Measurements from ENCODE around the gene ATF7IP2. TPM values are rescaled to one million over a fixed set of nuclear protein-coding genes. Genes with fewer than 3 reads are reported as not detected.
A peak's percentile ranks its signal among the peaks of the same experiment; 100 is the strongest.

ATF7IP2 gene
- total and polyA plus RNA-seq, 2 of the 13 experiments (the other 11 are each of a cell fraction or from before 2014, with no cell fraction given) = 117 to 217 TPM

DNA sequence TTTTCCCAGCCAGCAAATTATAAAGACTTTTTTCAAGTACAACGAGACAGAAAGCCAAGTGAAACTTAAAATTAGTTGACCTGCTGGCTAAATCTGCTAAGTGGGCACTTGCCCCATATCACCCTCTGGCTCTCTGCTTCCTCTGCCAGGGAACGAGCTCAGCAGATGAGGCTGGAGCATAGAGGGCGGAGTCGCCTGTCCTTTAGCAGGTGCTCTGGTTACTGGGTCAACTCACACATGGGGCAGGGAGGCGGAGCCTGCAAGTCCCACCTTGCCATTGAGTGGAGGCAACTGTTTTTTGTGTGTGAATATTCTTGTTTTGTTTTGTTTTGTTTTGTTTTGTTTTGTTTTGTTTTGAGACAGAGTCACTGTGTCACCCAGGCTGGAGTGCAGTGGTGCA, 132.0 kb downstream of the ATF7IP2 start (continued):
- TF ChIP-seq, protein P1, sequence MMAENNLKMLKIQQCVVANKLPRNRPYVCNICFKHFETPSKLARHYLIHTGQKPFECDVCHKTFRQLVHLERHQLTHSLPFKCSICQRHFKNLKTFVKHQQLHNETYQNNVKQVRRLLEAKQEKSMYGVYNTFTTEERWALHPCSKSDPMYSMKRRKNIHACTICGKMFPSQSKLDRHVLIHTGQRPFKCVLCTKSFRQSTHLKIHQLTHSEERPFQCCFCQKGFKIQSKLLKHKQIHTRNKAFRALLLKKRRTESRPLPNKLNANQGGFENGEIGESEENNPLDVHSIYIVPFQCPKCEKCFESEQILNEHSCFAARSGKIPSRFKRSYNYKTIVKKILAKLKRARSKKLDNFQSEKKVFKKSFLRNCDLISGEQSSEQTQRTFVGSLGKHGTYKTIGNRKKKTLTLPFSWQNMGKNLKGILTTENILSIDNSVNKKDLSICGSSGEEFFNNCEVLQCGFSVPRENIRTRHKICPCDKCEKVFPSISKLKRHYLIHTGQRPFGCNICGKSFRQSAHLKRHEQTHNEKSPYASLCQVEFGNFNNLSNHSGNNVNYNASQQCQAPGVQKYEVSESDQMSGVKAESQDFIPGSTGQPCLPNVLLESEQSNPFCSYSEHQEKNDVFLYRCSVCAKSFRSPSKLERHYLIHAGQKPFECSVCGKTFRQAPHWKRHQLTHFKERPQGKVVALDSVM (CRISPR knock-in tag; IDR thresholded peaks at IDR 0.05) = no peak
- TF ChIP-seq RCOR2 (CRISPR knock-in tag; IDR thresholded peaks at IDR 0.05) = no peak
- TF ChIP-seq MIER2 (CRISPR knock-in tag; IDR thresholded peaks at IDR 0.05) = no peak
- no peak for TF ChIP-seq SNAI1 (CRISPR knock-in tag; IDR thresholded peaks at IDR 0.05; ENCODE audit: borderline replicate concordance)
- no peak for TF ChIP-seq ZNF33B (CRISPR knock-in tag; IDR thresholded peaks at IDR 0.05)
- TF ChIP-seq FOXA1 (IDR thresholded peaks at IDR 0.05) = no peak
- no peak for TF ChIP-seq FOXA1 (CRISPR knock-in tag; IDR thresholded peaks at IDR 0.05)
- TF ChIP-seq BATF2 (CRISPR knock-in tag; IDR thresholded peaks at IDR 0.05) = no peak
- TF ChIP-seq YEATS4 (CRISPR knock-in tag; IDR thresholded peaks at IDR 0.05; ENCODE audit: borderline replicate concordance) = no peak
- TF ChIP-seq ZNF34 (CRISPR knock-in tag; IDR thresholded peaks at IDR 0.05; ENCODE audit: borderline replicate concordance) = no peak
- no peak for TF ChIP-seq HOXA3 (CRISPR knock-in tag; IDR thresholded peaks at IDR 0.05)
- TF ChIP-seq, protein P2, sequence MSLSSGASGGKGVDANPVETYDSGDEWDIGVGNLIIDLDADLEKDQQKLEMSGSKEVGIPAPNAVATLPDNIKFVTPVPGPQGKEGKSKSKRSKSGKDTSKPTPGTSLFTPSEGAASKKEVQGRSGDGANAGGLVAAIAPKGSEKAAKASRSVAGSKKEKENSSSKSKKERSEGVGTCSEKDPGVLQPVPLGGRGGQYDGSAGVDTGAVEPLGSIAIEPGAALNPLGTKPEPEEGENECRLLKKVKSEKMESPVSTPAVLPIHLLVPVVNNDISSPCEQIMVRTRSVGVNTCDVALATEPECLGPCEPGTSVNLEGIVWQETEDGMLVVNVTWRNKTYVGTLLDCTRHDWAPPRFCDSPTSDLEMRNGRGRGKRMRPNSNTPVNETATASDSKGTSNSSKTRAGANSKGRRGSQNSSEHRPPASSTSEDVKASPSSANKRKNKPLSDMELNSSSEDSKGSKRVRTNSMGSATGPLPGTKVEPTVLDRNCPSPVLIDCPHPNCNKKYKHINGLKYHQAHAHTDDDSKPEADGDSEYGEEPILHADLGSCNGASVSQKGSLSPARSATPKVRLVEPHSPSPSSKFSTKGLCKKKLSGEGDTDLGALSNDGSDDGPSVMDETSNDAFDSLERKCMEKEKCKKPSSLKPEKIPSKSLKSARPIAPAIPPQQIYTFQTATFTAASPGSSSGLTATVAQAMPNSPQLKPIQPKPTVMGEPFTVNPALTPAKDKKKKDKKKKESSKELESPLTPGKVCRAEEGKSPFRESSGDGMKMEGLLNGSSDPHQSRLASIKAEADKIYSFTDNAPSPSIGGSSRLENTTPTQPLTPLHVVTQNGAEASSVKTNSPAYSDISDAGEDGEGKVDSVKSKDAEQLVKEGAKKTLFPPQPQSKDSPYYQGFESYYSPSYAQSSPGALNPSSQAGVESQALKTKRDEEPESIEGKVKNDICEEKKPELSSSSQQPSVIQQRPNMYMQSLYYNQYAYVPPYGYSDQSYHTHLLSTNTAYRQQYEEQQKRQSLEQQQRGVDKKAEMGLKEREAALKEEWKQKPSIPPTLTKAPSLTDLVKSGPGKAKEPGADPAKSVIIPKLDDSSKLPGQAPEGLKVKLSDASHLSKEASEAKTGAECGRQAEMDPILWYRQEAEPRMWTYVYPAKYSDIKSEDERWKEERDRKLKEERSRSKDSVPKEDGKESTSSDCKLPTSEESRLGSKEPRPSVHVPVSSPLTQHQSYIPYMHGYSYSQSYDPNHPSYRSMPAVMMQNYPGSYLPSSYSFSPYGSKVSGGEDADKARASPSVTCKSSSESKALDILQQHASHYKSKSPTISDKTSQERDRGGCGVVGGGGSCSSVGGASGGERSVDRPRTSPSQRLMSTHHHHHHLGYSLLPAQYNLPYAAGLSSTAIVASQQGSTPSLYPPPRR (CRISPR knock-in tag; IDR thresholded peaks at IDR 0.05; ENCODE audit: borderline replicate concordance) = no peak
- no peak for TF ChIP-seq ZNF878 (CRISPR knock-in tag; IDR thresholded peaks at IDR 0.05)
- TF ChIP-seq ZMYM3 (CRISPR knock-in tag; IDR thresholded peaks at IDR 0.05) = no peak
- TF ChIP-seq ZNF512 (CRISPR knock-in tag; IDR thresholded peaks at IDR 0.05) = 0 out of 2 replicates have a peak, but pooled peaks have one; percentile 0
- no peak for TF ChIP-seq SPEN (CRISPR knock-in tag; IDR thresholded peaks at IDR 0.05; ENCODE audit: low read depth)
- no peak for TF ChIP-seq POLR2AphosphoS5 (IDR thresholded peaks at IDR 0.05; ENCODE audit: low read depth, low read length)
- no peak for TF ChIP-seq ZNF552 (CRISPR knock-in tag; IDR thresholded peaks at IDR 0.05; ENCODE audit: borderline replicate concordance)
- TF ChIP-seq RAD51 (IDR thresholded peaks at IDR 0.05; ENCODE audit: borderline replicate concordance) = no peak
- TF ChIP-seq FOXC1 (CRISPR knock-in tag; IDR thresholded peaks at IDR 0.05; ENCODE audit: borderline replicate concordance) = 0 out of 2 replicates have a peak, but pooled peaks have one; percentile 4
